Smooth muscle cell (in vitro differentiated cells): ENCODE results near the gene CCNF. TPM values are rescaled to one million over a fixed set of nuclear protein-coding genes. Genes with fewer than 3 reads are reported as not detected.

Experiments used
- DNase-seq: peaks from one replicate; lab custom pipeline; 2025; ENCODE audit not compliant: unreplicated experiment; lab: John Stamatoyannopoulos, UW
- H2AFZ ChIP-seq: fragments of 200-600 bp; sonication (generic); 2 replicates; pipeline ENCODE4 v1.6.0; 2016; ENCODE audit warnings: antibody characterized with exemption, low read depth, mild to moderate bottlenecking
- H3F3A ChIP-seq: fragments of 200-600 bp; sonication (generic); 2 replicates; pipeline ENCODE4 v1.6.0; 2017; ENCODE audit warnings: antibody characterized with exemption, low read depth
- H3K27ac ChIP-seq: fragments of 200-600 bp; sonication (generic); 2 replicates; pipeline ENCODE4 v1.5.1; 2016; ENCODE audit warnings: low read depth, mild to moderate bottlenecking
- H3K27me3 ChIP-seq: fragments of 200-600 bp; sonication (generic); 2 replicates; pipeline ENCODE4 v1.6.1; 2016; ENCODE audit warnings: low read depth, mild to moderate bottlenecking
- H3K36me3 ChIP-seq: fragments of 200-600 bp; sonication (generic); 2 replicates; pipeline ENCODE4 v1.5.1; 2016; ENCODE audit warnings: low read depth
- H3K4me1 ChIP-seq: fragments of 200-600 bp; sonication (generic); 2 replicates; pipeline ENCODE4 v1.5.1; 2016; ENCODE audit warnings: low read depth
- H3K4me2 ChIP-seq: fragments of 200-600 bp; sonication (generic); 2 replicates; pipeline ENCODE4 v1.6.0; 2016; ENCODE audit warnings: mild to moderate bottlenecking
- H3K4me3 ChIP-seq: fragments of 200-600 bp; sonication (generic); 2 replicates; pipeline ENCODE4 v1.5.1; 2016; ENCODE audit warnings: mild to moderate bottlenecking
- H3K79me2 ChIP-seq: fragments of 200-600 bp; sonication (generic); 2 replicates; pipeline ENCODE4 v1.6.0; 2016; ENCODE audit warnings: low read depth, mild to moderate bottlenecking
- H3K9ac ChIP-seq: fragments of 200-600 bp; sonication (generic); 2 replicates; pipeline ENCODE4 v1.6.0; 2016; ENCODE audit warnings: low read depth
- H3K9me3 ChIP-seq: fragments of 200-600 bp; sonication (generic); replicated peaks from 2 replicates; pipeline ENCODE4 v1.5.1; 2016; ENCODE audit warnings: low read depth
- H4K20me1 ChIP-seq: fragments of 200-600 bp; sonication (generic); 2 replicates; pipeline ENCODE4 v1.6.0; 2016; ENCODE audit warnings: low read depth
- CTCF ChIP-seq: fragments of 200-600 bp; sonication (generic); IDR thresholded peaks from 2 replicates; pipeline ENCODE4 v1.5.1; 2017; ENCODE audit warnings: borderline replicate concordance, mild to moderate bottlenecking, antibody characterized with exemption; ENCODE audit not compliant: insufficient read depth, poor library complexity, severe bottlenecking
- WGBS: methylation state at CpG from one replicate; pipeline ENCODE4 v1.1.7; 2016; ENCODE audit warnings: low lambda C conversion rate; 5-methylcytosine and 5-hydroxymethylcytosine counted together
- polyA plus RNA-seq: library from polyadenylated mRNA; unstranded; fragments of >200 nt; fragmentation: Nextera tagmentation; extraction: Ambion mirVana; gene quantifications from 2 replicates; pipeline ENCODE4 v1.2.1, GENCODE V29; 2016
- total RNA-seq: library from RNA; depleted of rRNA; stranded (reverse); fragments of >200 nt; gene quantifications from 2 replicates; pipeline ENCODE4 v1.2.3, GENCODE V29; 2014

The CCNF gene
- total and polyA plus RNA-seq, 2 experiments from 2014 or later: 3.6 to 12.8 TPM

GRCh38 chr16:2482249-2482648 lies 53.0 kb downstream of the CCNF start:
- H3K4me3 ChIP-seq: no peak overlapping the region
- no peak for DNase-seq

GRCh38 chr16:2482708-2483534 lies 53.7 kb downstream of the CCNF start:
- 93% methylated on average over 27 of the region's 32 CpGs for WGBS

More at GRCh38 chr16:2482249-2482648, 53.0 kb downstream of the CCNF start:
- peaks cover 83% of the 10 kb centered on the region for H4K20me1 ChIP-seq
- no peak overlapping the region for H3K27ac ChIP-seq
- no peak overlapping the region for H3K4me2 ChIP-seq
- H3K79me2 ChIP-seq: peaks cover 7% of the 10 kb centered on the region
- H3K27me3 ChIP-seq: no peaks in the 10 kb centered on the region
- H3K9ac ChIP-seq: no peak overlapping the region
- no peak for TF ChIP-seq CTCF
- H3K9me3 ChIP-seq: no peaks in the 10 kb centered on the region
- 95% methylated on average over 13 of the region's 13 CpGs for WGBS
- no peaks in the 10 kb centered on the region for H3F3A ChIP-seq
- no peaks in the 10 kb centered on the region for H3K36me3 ChIP-seq
- no peaks in the 10 kb centered on the region for H3K4me1 ChIP-seq
- no peak overlapping the region for H2AFZ ChIP-seq

GRCh38 chr16:2483939-2484897 lies 55.0 kb downstream of the CCNF start:
- H3K4me3 ChIP-seq: no peak overlapping the region
- no peak overlapping the region for H2AFZ ChIP-seq
- no peak overlapping the region for H3K27ac ChIP-seq
- H3F3A ChIP-seq: no peaks in the 10 kb centered on the region
- H3K36me3 ChIP-seq: no peaks in the 10 kb centered on the region
- H4K20me1 ChIP-seq: peaks cover 73% of the 10 kb centered on the region
- 94% methylated on average over 16 of the region's 16 CpGs for WGBS
- DNase-seq: no peak
- H3K79me2 ChIP-seq: peaks cover 3% of the 10 kb centered on the region
- H3K27me3 ChIP-seq: no peaks in the 10 kb centered on the region
- H3K9me3 ChIP-seq: no peaks in the 10 kb centered on the region
- H3K9ac ChIP-seq: no peak overlapping the region
- no peak overlapping the region for H3K4me2 ChIP-seq
- no peak for TF ChIP-seq CTCF
- no peaks in the 10 kb centered on the region for H3K4me1 ChIP-seq

More at GRCh38 chr16:2482708-2483534, 53.7 kb downstream of the CCNF start:
- H3K4me3 ChIP-seq: no peak overlapping the region
- no peak overlapping the region for H2AFZ ChIP-seq
- TF ChIP-seq CTCF: no peak
- H3K36me3 ChIP-seq: no peaks in the 10 kb centered on the region
- no peak overlapping the region for H3K4me2 ChIP-seq
- H4K20me1 ChIP-seq: peaks cover 83% of the 10 kb centered on the region
- no peaks in the 10 kb centered on the region for H3K27me3 ChIP-seq
- no peak overlapping the region for H3K27ac ChIP-seq
- no peaks in the 10 kb centered on the region for H3F3A ChIP-seq
- H3K9me3 ChIP-seq: no peaks in the 10 kb centered on the region
- H3K79me2 ChIP-seq: peaks cover 3% of the 10 kb centered on the region
- no peak for DNase-seq
- no peak overlapping the region for H3K9ac ChIP-seq
- no peaks in the 10 kb centered on the region for H3K4me1 ChIP-seq
